22Rv1 (cell line): Measurements from ENCODE around the gene PCA3.

Experiments
- CTCF ChIP-seq: fragments of 450-650 bp; IDR thresholded peaks from 2 replicates; pipeline ENCODE4 v1.5.1; 2017; ENCODE audit warnings: mild to moderate bottlenecking
- ZFX ChIP-seq: fragments of 450-650 bp; IDR thresholded peaks from 2 replicates; pipeline ENCODE4 v1.6.1; 2017; ENCODE audit warnings: antibody characterized with exemption, borderline replicate concordance

DNA sequence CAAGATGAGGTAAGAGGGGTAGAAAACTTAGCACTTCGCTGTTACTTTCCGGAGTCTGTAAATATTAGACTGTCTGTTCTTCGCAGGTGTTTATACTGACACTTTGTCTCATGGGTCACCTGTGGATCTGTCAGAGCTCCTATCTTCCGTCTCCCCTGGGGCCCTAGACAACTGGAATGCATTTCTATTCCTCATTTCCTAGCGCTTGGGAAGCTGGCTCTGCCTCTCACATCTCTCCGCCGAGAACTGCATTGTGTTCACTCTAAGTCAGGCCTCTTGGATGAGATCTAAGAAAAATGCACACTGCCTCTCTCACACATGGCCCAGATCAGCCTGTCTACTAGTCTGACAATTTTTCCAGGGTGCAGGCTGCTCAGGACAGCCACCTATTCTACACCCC is 39.5 kb downstream of the PCA3 start:
- TF ChIP-seq CTCF = no peak
- no peak for TF ChIP-seq ZFX
